Measurements from ENCODE around the gene UAP1.

DNA sequence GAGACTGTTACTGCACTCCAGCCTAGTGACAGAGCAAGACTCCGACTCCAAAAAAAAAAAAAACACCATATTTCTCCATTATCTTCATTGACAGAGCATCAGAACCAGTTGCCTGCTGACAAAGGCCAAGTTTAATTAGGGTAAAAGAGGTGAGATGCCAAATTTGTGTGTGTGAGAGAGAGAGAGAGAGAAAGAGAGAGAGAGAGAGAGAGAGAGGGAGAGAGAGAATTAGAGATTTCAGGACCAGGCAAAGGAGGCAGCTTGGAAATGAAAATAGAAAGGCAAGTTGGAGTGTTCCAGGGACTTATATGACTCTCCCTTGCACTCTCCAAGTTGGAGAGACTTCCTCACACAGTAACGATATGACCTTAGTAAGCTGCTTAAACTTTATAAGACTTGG lies 24.3 kb upstream of the UAP1 start:
- no peak for TF ChIP-seq EZH2 (IDR thresholded peaks at IDR 0.05; ENCODE audit: borderline replicate concordance, insufficient read depth, low read length, poor library complexity, severe bottlenecking)
- no peak for TF ChIP-seq MXI1 (conservative IDR thresholded peaks at IDR 0.05; ENCODE audit: poor library complexity, severe bottlenecking)
- TF ChIP-seq, protein P1, sequence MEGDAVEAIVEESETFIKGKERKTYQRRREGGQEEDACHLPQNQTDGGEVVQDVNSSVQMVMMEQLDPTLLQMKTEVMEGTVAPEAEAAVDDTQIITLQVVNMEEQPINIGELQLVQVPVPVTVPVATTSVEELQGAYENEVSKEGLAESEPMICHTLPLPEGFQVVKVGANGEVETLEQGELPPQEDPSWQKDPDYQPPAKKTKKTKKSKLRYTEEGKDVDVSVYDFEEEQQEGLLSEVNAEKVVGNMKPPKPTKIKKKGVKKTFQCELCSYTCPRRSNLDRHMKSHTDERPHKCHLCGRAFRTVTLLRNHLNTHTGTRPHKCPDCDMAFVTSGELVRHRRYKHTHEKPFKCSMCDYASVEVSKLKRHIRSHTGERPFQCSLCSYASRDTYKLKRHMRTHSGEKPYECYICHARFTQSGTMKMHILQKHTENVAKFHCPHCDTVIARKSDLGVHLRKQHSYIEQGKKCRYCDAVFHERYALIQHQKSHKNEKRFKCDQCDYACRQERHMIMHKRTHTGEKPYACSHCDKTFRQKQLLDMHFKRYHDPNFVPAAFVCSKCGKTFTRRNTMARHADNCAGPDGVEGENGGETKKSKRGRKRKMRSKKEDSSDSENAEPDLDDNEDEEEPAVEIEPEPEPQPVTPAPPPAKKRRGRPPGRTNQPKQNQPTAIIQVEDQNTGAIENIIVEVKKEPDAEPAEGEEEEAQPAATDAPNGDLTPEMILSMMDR (IDR thresholded peaks at IDR 0.05; ENCODE audit: poor library complexity, severe bottlenecking): no peak
- TF ChIP-seq, protein P2, sequence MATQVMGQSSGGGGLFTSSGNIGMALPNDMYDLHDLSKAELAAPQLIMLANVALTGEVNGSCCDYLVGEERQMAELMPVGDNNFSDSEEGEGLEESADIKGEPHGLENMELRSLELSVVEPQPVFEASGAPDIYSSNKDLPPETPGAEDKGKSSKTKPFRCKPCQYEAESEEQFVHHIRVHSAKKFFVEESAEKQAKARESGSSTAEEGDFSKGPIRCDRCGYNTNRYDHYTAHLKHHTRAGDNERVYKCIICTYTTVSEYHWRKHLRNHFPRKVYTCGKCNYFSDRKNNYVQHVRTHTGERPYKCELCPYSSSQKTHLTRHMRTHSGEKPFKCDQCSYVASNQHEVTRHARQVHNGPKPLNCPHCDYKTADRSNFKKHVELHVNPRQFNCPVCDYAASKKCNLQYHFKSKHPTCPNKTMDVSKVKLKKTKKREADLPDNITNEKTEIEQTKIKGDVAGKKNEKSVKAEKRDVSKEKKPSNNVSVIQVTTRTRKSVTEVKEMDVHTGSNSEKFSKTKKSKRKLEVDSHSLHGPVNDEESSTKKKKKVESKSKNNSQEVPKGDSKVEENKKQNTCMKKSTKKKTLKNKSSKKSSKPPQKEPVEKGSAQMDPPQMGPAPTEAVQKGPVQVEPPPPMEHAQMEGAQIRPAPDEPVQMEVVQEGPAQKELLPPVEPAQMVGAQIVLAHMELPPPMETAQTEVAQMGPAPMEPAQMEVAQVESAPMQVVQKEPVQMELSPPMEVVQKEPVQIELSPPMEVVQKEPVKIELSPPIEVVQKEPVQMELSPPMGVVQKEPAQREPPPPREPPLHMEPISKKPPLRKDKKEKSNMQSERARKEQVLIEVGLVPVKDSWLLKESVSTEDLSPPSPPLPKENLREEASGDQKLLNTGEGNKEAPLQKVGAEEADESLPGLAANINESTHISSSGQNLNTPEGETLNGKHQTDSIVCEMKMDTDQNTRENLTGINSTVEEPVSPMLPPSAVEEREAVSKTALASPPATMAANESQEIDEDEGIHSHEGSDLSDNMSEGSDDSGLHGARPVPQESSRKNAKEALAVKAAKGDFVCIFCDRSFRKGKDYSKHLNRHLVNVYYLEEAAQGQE (IDR thresholded peaks at IDR 0.05; ENCODE audit: borderline replicate concordance): no peak
- TF ChIP-seq POLR2AphosphoS5 (IDR thresholded peaks at IDR 0.05): no peak
- TF ChIP-seq RAD21 (conservative IDR thresholded peaks at IDR 0.05): no peak
- no peak for TF ChIP-seq TAF1 (IDR thresholded peaks at IDR 0.05; ENCODE audit: low read depth)
